Transverse colon (tissue), 4 donors: Measurements from ENCODE around the gene BMX. TPM values are rescaled to one million over a fixed set of nuclear protein-coding genes. Genes with fewer than 3 reads are reported as not detected.

Source experiments
- DNase-seq: peaks from one replicate; pipeline ENCODE4 v3.0.0-alpha.2; 2019
- H3K27ac ChIP-seq, 4 donors: fragments of 200-600 bp; sonication (generic); 2 replicates each; pipeline ENCODE4 v1.5.1; 2016 to 2018; ENCODE audit warnings: inconsistent platforms in 4 of 4
- H3K27me3 ChIP-seq: fragments of 200-600 bp; sonication (generic); 2 replicates; pipeline ENCODE4 v1.5.1; 2017; ENCODE audit warnings: inconsistent platforms
- H3K36me3 ChIP-seq, 4 donors: fragments of 200-600 bp; sonication (generic); 2 replicates each; pipeline ENCODE4 v1.5.1; 2017 to 2019; ENCODE audit warnings: inconsistent platforms in 4 of 4
- H3K4me1 ChIP-seq, 4 donors: fragments of 200-600 bp; sonication (generic); 2 replicates each; pipeline ENCODE4 v1.5.1; 2017 to 2020; ENCODE audit warnings: inconsistent platforms in 4 of 4
- H3K4me3 ChIP-seq, 4 donors: fragments of 200-600 bp; sonication (generic); 1 replicate in 1 of 4; 2 replicates in 3 of 4; pipeline versions ENCODE4 v1.5.1 to v1.6.1; 2017 to 2019; ENCODE audit warnings: inconsistent platforms in 4 of 4
- H3K9me3 ChIP-seq, 2 donors: fragments of 200-600 bp; sonication (generic); 2 replicates each; pipeline ENCODE4 v1.5.1; 2017 to 2019; ENCODE audit warnings: inconsistent platforms in 2 of 2
- CTCF ChIP-seq, 5 experiments: fragments of 200-600 bp in 3 of 5; fragments of 450-650 bp in 2 of 5; sonication (generic) in 3 of 5; IDR thresholded peaks; 1 replicate in 2 of 5; 2 replicates in 3 of 5; pipeline ENCODE4 v1.5.1; 2016 to 2017; ENCODE audit warnings: antibody characterized with exemption in 5 of 5, inconsistent platforms in 3 of 5, mild to moderate bottlenecking in 2 of 5, moderate library complexity in 1 of 5
- EP300 ChIP-seq: sonication (generic); formaldehyde crosslinking; IDR thresholded peaks from one replicate; pipeline ENCODE4 v1.6.1; 2017; ENCODE audit warnings: antibody characterized with exemption, low read depth
- POLR2A ChIP-seq: fragments of 450-650 bp; IDR thresholded peaks from one replicate; pipeline ENCODE4 v1.6.1; 2016; ENCODE audit warnings: antibody characterized with exemption, mild to moderate bottlenecking, moderate library complexity
- POLR2AphosphoS5 ChIP-seq, 3 donors: sonication (generic); formaldehyde crosslinking; IDR thresholded peaks; one replicate each; pipeline ENCODE4 v1.6.1; 2016; ENCODE audit warnings: antibody characterized with exemption in 3 of 3
- WGBS, 2 donors: methylation state at CpG; one replicate each; pipeline ENCODE4 v1.1.5; 2018; ENCODE audit warnings: low coverage in 1 of 2; 5-methylcytosine and 5-hydroxymethylcytosine counted together
- in situ Hi-C, 4 donors: fragments of 200-750 bp; cut with MboI; loops; one replicate each; pipeline versions ENCODE4 v1.15.0 to v1.15.1; 2017; ENCODE audit warnings: low sequenced_read_pairs in 3 of 4, low pct_ligation_motif_present in 1 of 4, low pct_unique_long_range_greater_than_20kb in 1 of 4
- intact Hi-C: fragments of 100-400 bp; cut with DNase I; formaldehyde crosslinking; loops from one replicate; pipeline ENCODE4 v1.15.1; 2023; ENCODE audit warnings: low total_unique reads
- total RNA-seq, 4 donors: library from RNA; depleted of rRNA; stranded (reverse); fragments of >200 nt; gene quantifications; one replicate each; pipeline ENCODE4 v1.1.0, GENCODE V29; 2016

Gene BMX
- total RNA-seq, 4 donors from 2014 or later, result 1.1 to 5.9 (median 3.4) TPM

DNA sequence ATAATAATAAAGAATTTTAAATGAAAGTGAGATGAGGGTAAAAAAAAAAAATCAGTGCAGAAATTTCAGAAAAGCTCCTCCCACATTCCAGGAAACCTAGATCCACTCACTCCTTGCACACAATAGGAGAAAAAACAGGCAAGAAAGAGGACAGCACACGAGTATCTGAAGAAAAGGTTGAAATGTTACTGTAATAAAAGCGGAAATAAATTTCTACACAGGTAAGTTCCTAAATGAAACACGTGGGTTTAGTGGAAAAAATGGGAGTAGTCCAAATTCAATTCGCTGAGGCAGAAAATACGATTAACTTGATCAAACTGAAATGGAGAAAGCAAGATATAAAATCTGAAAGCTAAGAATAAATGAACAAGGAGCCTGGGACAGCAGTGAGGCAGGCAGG, 102.2 kb downstream of the BMX start:
- H3K9me3 ChIP-seq, result no peaks in the 10 kb centered on the region
- in situ Hi-C loops, result no loop called here
- TF ChIP-seq POLR2AphosphoS5 (IDR thresholded peaks at IDR 0.05) (no peak), EP300 (no peak), CTCF (IDR thresholded peaks at IDR 0.05) (no peak), POLR2A (no peak)
- no peak for DNase-seq
- no peak overlapping the region for H3K4me3 ChIP-seq
- no peaks in the 10 kb centered on the region for H3K4me1 ChIP-seq
- no peak overlapping the region for H3K27ac ChIP-seq
- WGBS, 2 donors, result 61% methylated on average over 5 of the region's 5 CpGs; no CpG with 5 or more reads in 1 of the 2 donors
- H3K27me3 ChIP-seq, result no peaks in the 10 kb centered on the region
- intact Hi-C loops, result no loop called here
- H3K36me3 ChIP-seq, result no peaks in the 10 kb centered on the region

DNA sequence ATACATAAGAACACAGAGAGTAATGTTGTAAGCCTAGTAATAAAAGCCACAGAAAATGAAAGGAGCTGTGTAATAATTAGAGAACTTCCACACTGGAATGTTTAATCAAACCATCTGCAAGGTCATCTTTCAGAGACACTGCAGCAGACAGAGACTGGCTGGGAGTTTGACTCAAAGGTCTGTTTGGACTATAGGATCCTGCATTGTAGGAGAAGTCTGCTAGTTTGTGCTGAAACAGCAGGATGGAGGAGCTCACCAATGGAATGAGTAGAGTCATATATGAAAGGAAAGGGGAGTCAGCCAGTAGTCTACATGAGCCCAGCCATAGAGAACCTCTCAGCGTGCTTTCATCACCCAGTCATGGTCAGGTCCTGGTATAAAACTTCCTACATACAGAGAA, 104.6 kb downstream of the BMX start:
- H3K4me3 ChIP-seq, result no peak overlapping the region
- no peaks in the 10 kb centered on the region for H3K4me1 ChIP-seq
- intact Hi-C loops, result no loop called here
- in situ Hi-C loops, result no loop called here
- no peaks in the 10 kb centered on the region for H3K9me3 ChIP-seq
- H3K27ac ChIP-seq, result no peak overlapping the region
- DNase-seq, result no peak
- WGBS, 2 donors, result 58 to 80% methylated on average over 1 of the region's 1 CpG
- no peaks in the 10 kb centered on the region for H3K36me3 ChIP-seq
- no peak for TF ChIP-seq POLR2A
- TF ChIP-seq CTCF (IDR thresholded peaks at IDR 0.05), result no peak
- TF ChIP-seq EP300, result no peak
- no peak for TF ChIP-seq POLR2AphosphoS5 (IDR thresholded peaks at IDR 0.05)
- no peaks in the 10 kb centered on the region for H3K27me3 ChIP-seq

Other genes starting within 250 kb of the BMX start
- 1 to 10 TPM in 3 of 4 donors, not detected in 1; 1.8 to 3.0 (median 2.5) TPM for gene ASB9, start 230.7 kb upstream of the BMX start, total RNA-seq
- gene ASB11, start 185.2 kb upstream of the BMX start, total RNA-seq, result 1 to 10 TPM in 1 of 4 donors, under 1 TPM in 1, not detected in 2; 0.32 to 1.1 TPM
- gene PIGA, start 165.3 kb upstream of the BMX start, total RNA-seq, result 10 to 100 TPM in 3 of 4 donors, 1 to 10 TPM in 1; 6.6 to 53.9 (median 12.7) TPM
- gene VEGFD, start 116.4 kb upstream of the BMX start, total RNA-seq, result 1 to 10 TPM in 1 of 4 donors, under 1 TPM in 1, not detected in 2; 0.95 to 3.0 TPM
- gene PIR, start 7.5 kb upstream of the BMX start, total RNA-seq, result 10 to 100 TPM in 2 of 4 donors, 1 to 10 TPM in 1, not detected in 1; 10.0 to 85.8 (median 11.6) TPM
- 10 to 100 TPM; 10.5 to 50.4 (median 32.1) TPM for gene ACE2, start 100.2 kb downstream of the BMX start, total RNA-seq
- gene CLTRN, start 164.0 kb downstream of the BMX start, total RNA-seq, result under 1 TPM in 1 of 4 donors, not detected in 3; 0.48 TPM
- 10 to 100 TPM in 1 of 4 donors, 1 to 10 TPM in 3; 1.1 to 69.3 (median 4.7) TPM for gene CA5B, start 237.5 kb downstream of the BMX start, total RNA-seq